NCI-H2196 (cell line): ENCODE results near the gene AKT1S1.
A peak's percentile ranks its signal among the peaks of the same experiment; 100 is the strongest.
"Not testable (repeated sequence)": the region's sequence is repeated elsewhere in the genome, so short reads cannot be mapped to it uniquely, and the experiment has no call there.

Experiments
- DNase-seq: peaks from one replicate; lab custom pipeline; 2025; ENCODE audit not compliant: unreplicated experiment; lab: John Stamatoyannopoulos, UW

Gene AKT1S1

GRCh38 chr19:49877020-49877878 lies at the start of gene AKT1S1, which contains the start of gene TBC1D17:
Gene AKT1S1, minus strand, starts transcription at chr19:49877355. Its CDS starts 4,060 bp downstream, at chr19:49873295.
Gene TBC1D17, plus strand, starts transcription at chr19:49877702. Its CDS starts 22 bp downstream, at chr19:49877724.
- DNase-seq, result peak; percentile 100

- no peak for DNase-seq
Measured at GRCh38 chr19:49926515-49926914, 49.4 kb upstream of the AKT1S1 start.

- no peak for DNase-seq
Measured at GRCh38 chr19:49925486-49925885, 48.3 kb upstream of the AKT1S1 start.

GRCh38 chr19:49924881-49925210 lies 47.7 kb upstream of the AKT1S1 start:
- not testable (repeated sequence) for DNase-seq

- no peak for DNase-seq
Measured at GRCh38 chr19:49924004-49924880, 47.1 kb upstream of the AKT1S1 start.

- DNase-seq, result no peak
Measured at GRCh38 chr19:49923055-49924003, 46.2 kb upstream of the AKT1S1 start.

GRCh38 chr19:49921871-49922795 lies 45.0 kb upstream of the AKT1S1 start:
- DNase-seq, result no peak

GRCh38 chr19:49920624-49921363 lies 43.6 kb upstream of the AKT1S1 start:
- DNase-seq, result no peak

GRCh38 chr19:49918089-49918488 lies 40.9 kb upstream of the AKT1S1 start:
- no peak for DNase-seq

GRCh38 chr19:49916839-49917733 lies 39.9 kb upstream of the AKT1S1 start:
- DNase-seq, result no peak

- DNase-seq, result no peak
Measured at GRCh38 chr19:49915271-49915670, 38.1 kb upstream of the AKT1S1 start.

- DNase-seq, result no peak
Measured at GRCh38 chr19:49913720-49914119, 36.6 kb upstream of the AKT1S1 start.

- no peak for DNase-seq
Measured at GRCh38 chr19:49912965-49913685, 36.0 kb upstream of the AKT1S1 start.

- DNase-seq, result no peak
Measured at GRCh38 chr19:49911381-49912145, 34.4 kb upstream of the AKT1S1 start.

- DNase-seq, result no peak
Measured at GRCh38 chr19:49910179-49910578, 33.0 kb upstream of the AKT1S1 start.
